Stimulated activated CD8-positive, alpha-beta memory T cell treated with anti-CD3 and anti-CD28 coated beads, Interleukin-15, amount 100 ng/mL, for 48 hours (primary cell): ENCODE measurements around the gene FAM234B.

Experiments
- DNase-seq, 2 donors: peaks; one replicate each; pipeline ENCODE4 v3.0.0-alpha.2; 2020; ENCODE audit warnings: low read depth in 2 of 2

Gene FAM234B

DNA sequence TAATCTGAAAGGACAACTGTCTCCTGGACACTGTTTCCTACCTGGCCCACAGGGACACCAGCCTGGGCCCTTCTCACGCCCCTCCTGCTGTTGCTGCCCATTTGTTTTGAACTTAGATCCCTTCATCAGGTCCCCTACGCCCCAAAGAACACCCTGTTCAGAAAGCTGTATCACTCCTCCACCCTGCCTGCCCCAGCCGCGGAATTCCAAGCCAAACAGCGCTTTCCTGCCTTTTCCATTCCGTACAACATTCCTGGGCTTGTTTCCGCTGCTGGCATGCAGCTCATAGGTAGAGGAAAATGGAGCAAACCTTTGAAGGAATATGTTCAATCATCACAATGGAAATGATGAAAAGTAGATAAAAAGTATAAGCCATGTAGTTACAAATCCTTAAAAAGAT is 72.1 kb downstream of the FAM234B start:
- no peak for DNase-seq

DNA sequence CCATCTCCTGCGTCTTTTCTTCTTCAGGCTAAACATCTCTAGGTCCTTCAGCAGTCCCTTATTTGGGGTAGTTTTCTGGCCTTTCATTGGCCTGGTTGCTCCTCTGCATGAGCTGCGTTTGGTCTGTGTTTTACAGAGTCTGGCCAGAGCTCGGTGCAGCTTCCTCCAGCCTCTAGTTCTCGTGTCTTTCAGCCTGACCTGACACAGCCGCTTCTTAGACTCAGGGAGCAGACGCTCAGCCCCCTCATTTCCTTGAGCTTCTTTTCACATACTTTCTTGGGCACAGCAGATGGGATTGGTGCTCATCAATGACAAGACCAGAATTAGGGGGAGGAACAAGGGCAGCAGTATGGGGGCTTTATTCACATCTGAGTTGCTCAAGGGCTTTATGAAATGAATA is 72.8 kb downstream of the FAM234B start:
- DNase-seq, result no peak

DNA sequence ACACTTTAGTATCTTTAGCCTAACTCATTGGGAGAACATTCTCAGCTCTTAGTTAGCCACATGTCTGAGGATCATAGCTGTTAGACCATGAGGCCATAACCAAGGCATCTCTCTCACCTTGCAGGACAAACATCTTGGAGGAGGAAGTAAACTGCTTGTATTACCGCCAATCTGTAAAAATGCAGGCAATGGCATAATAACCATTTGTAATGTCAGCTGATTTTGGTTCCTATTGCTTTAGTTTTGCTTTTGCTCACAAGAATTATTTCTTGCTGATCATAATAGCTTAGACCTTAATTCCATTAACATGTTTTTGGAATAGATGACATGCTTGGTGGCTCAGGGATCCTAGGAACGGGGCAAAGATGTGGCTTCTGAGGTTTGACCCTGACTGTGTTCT is 75.6 kb downstream of the FAM234B start:
- DNase-seq, result no peak

DNA sequence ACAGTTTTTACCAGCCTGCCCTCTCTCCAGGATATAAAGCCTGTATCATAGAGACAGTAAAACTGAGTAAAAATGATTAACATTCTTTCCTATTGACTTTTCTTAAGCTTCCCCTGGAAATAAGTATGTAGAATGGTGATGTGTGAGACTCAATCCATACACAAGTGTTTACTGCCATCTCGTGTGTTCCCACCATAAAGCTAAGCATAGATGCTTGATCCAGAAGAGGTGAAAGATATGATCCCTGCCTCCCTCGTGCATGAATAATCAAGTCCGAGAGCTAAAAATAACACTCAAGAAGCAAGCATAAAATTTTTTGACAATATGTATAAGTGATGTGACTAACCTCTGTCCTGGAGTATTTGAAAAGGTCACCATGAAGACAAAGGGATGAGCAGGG is 76.2 kb downstream of the FAM234B start:
- no peak for DNase-seq

DNA sequence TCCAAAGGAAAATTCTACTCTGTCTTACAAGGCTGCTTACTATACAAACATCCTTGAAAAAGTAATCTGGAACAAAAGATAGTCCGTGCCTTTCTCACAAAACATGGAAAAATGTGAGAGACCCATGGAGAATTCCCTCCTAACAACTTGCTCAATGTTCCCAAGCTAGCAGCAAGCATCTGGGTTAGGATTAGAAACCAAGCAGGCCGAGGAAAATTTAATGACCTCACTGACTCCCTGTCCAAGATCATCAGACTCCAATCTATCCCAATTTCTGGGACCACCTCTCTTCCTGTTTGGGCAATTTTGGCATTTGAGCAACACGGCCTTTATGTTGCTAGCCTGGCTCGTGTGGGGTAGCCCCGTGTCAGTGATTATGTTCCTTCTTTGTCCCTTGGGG is 77.4 kb downstream of the FAM234B start:
- no peak for DNase-seq

DNA sequence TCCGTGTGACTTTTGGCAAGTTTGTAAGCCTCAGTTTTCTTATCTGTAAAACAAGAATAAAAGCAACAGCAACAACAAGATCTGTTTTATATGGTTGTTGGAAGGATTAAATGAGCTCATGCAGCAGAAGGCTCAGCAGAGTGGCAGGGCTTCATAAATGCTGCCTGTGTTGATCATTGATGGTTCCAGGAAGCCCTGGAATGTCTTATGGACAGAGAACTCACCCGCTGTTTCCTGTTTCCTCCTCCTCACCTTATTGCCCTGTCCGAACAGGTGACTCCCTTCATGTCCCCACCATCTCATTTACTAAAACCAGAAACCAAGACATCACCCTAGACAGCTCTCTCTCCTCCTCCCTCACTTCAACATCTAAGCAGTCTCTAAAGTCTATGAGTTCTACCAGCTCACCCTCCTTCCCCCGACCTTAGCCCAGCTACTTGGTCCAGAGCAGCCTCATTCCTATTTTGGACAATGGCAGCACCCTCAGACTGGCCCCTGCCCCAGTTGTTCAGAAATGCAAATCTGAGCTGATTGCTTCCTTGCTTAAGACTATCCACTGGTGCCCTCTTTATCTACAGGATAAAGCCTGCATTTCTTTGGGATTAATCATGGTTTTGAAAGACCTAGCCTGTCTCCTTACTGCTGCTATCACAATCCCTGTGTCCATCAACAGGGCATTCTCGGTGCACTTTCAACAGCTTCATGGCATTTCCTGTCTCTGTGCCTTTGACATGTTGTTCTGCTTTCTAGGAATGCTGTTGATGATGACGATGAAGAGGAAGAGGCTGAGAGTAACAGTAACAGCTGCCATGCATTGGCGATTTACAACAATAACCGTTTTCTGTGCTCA is 80.7 kb downstream of the FAM234B start:
- no peak for DNase-seq

DNA sequence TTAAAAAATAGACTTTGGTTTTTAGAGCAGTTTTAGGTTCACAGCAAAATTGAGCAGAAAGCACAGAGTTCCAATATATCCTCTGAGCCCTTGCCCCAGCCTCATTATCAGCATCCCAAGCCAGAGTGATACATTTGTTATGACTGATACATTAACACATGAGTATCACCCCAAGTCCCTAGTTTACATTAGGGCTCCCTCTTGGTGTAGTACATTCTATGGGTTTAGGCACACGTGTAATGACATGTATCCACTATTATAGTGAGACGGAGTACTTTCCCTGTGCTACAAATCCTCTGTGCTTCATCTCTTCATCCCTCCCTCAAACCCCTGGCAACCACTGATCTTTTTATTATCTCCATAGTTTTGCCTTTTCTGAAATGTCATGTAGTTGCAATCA is 81.8 kb downstream of the FAM234B start:
- no peak for DNase-seq

DNA sequence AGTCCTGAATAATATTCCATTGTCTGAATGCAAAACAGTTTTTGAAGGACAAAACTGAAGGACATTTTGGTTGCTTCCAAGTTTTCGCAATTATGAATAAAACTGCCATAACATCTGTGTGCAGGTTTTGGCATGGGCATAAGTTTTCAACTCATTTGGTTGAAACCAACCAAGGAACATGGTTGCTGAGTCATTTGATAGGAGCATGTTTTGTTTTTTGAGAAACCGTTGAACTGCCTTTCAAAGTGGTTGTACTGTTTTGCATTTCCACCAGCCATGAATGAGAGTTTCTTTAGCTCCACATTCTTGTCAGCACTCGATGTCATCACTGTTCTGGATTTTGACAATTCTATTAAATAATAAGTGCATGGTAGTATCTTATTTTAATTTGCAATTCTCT is 82.3 kb downstream of the FAM234B start:
- DNase-seq, result no peak

DNA sequence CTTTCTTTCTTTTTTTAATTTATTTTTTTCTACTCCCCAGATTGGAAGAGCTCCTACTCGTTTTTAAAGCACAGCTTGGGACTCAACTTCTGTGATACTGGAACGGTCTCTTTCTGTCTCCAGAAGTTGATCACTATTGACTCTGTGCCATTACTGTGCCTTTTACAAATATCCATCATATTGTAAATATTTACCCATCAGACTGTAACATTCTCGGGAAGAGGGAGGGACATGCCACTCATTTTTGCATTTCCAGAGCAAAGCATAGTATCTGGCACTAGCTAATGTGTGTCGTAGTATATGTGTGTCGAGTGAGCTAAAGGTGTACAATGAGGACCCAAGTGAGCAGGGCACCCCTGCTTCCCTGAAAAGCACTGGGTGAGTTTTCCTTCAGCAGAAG is 83.3 kb downstream of the FAM234B start:
- DNase-seq, result no peak

DNA sequence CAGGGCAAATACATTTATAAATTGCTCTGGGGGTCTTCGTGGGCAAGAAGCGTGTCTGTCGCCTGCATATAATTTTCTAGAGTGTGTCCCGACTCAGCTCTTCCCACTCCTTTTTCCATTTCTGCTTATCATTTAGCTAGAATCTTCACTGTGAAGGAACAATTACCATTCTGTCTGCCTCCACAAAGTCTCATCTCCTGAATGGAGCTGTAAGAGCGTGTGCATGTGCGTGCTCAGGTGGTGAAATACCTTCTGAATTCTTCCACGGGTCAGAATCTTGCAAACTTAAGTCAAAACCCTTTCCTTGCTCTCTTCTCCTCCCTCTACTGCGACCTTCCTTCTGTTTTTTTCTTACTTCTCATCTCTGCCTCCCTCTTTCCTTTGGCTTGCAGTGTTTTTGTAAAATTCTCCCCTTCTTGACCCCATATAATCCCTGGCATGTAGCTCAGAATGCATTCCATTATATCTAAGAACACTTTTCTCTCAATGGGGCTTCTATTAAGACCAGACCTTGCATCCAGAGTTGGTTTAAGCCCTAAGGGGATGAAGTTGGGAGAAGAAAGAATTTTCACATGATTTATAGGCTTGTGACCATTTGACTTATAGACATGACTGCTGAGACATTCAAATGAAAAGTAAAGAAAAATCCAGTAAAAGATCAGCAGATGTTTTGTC is 84.2 kb downstream of the FAM234B start:
- no peak for DNase-seq

DNA sequence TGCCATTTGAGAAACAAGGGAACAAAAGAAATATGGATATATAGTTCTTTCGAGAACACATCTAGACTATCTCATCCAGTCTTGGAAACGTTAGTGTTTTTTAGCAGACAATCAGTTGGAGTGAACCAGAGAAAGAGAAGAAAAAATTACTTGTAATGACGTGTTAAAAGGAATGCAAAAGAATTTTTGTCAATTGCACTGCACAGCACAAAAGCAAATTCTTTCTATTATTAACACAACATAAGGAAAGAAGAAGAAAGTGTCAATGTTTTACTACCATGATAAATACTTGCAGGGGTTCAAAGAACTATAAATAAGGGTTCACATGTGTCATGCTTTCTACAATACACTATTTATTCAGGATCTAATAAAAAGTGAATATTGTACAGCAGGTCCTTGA is 86.8 kb downstream of the FAM234B start:
- DNase-seq, result no peak
